H9 (cell line): Measurements from ENCODE around the gene MAGEA4. TPM values are rescaled to one million over a fixed set of nuclear protein-coding genes. Genes with fewer than 3 reads are reported as not detected.

Source experiments
- DNase-seq: peaks from one replicate; pipeline ENCODE4 v3.0.0-alpha.2; 2017
- H2AFZ ChIP-seq: one replicate; pipeline ENCODE4 v1.6.1; 2013; ENCODE audit warnings: mild to moderate bottlenecking, low read length, control low read depth, moderate library complexity
- H2AK5ac ChIP-seq: 2 replicates; pipeline ENCODE4 v1.6.1; 2013; ENCODE audit warnings: low read length, control low read depth, mixed read lengths; ENCODE audit not compliant: insufficient read length
- H2BK120ac ChIP-seq: one replicate; pipeline ENCODE4 v1.6.1; 2013; ENCODE audit warnings: low read depth, mild to moderate bottlenecking, low read length, control low read depth, inconsistent platforms; ENCODE audit not compliant: poor library complexity, severe bottlenecking
- H2BK12ac ChIP-seq: 2 replicates; pipeline ENCODE4 v1.6.1; 2013; ENCODE audit warnings: low read length, control low read depth, mixed read lengths, low read depth; ENCODE audit not compliant: insufficient read length
- H2BK15ac ChIP-seq: 2 replicates; pipeline ENCODE4 v1.6.1; 2013; ENCODE audit warnings: low read depth, low read length, control low read depth
- H2BK20ac ChIP-seq: one replicate; pipeline ENCODE4 v1.6.1; 2013; ENCODE audit warnings: low read depth, mild to moderate bottlenecking, low read length, control low read depth, inconsistent platforms; ENCODE audit not compliant: poor library complexity, severe bottlenecking
- H2BK5ac ChIP-seq: 2 replicates; pipeline ENCODE4 v1.6.1; 2013; ENCODE audit warnings: low read length, control low read depth, mixed read lengths; ENCODE audit not compliant: insufficient read length
- H3K14ac ChIP-seq: 2 replicates; pipeline ENCODE4 v1.6.1; 2013; ENCODE audit warnings: low read length, control low read depth; ENCODE audit not compliant: insufficient read depth
- H3K18ac ChIP-seq: 2 replicates; pipeline ENCODE4 v1.6.1; 2013; ENCODE audit warnings: low read depth, mild to moderate bottlenecking, mixed read lengths, low read length, control low read depth; ENCODE audit not compliant: insufficient read length
- H3K23ac ChIP-seq: 2 replicates; pipeline ENCODE4 v1.6.1; 2013; ENCODE audit warnings: low read length, control low read depth, mixed read lengths, low read depth; ENCODE audit not compliant: insufficient read length
- H3K23me2 ChIP-seq: 2 replicates; pipeline ENCODE4 v1.6.1; 2013; ENCODE audit warnings: low read depth, mild to moderate bottlenecking, mixed read lengths, low read length, control low read depth; ENCODE audit not compliant: insufficient read length, poor library complexity, severe bottlenecking
- H3K27ac ChIP-seq: 2 replicates; pipeline ENCODE4 v1.5.1; 2013; ENCODE audit warnings: low read length, control low read depth, mixed read lengths, low read depth; ENCODE audit not compliant: insufficient read length
- H3K27me3 ChIP-seq: 2 replicates; pipeline ENCODE4 v1.6.1; 2013; ENCODE audit warnings: low read length, control low read depth, inconsistent platforms; ENCODE audit not compliant: insufficient read depth
- H3K4ac ChIP-seq: 2 replicates; pipeline ENCODE4 v1.6.1; 2013; ENCODE audit warnings: low read depth, mild to moderate bottlenecking, control low read depth, inconsistent platforms, low read length, moderate library complexity
- H3K4me1 ChIP-seq: 2 replicates; pipeline ENCODE4 v1.6.1; 2013; ENCODE audit warnings: low read length, control low read depth, inconsistent platforms; ENCODE audit not compliant: insufficient read depth
- H3K4me2 ChIP-seq: 2 replicates; pipeline ENCODE4 v1.6.1; 2013; ENCODE audit warnings: low read length, control low read depth, mixed read lengths; ENCODE audit not compliant: insufficient read length, insufficient read depth
- H3K56ac ChIP-seq: 2 replicates; pipeline ENCODE4 v1.6.1; 2013; ENCODE audit warnings: low read depth, mild to moderate bottlenecking, mixed read lengths, low read length, control low read depth; ENCODE audit not compliant: insufficient read length
- H3K79me1 ChIP-seq: 2 replicates; pipeline ENCODE4 v1.6.1; 2013; ENCODE audit warnings: low read depth, mild to moderate bottlenecking, moderate library complexity, low read length, control low read depth, inconsistent platforms; ENCODE audit not compliant: insufficient read depth, poor library complexity, severe bottlenecking
- H3K79me2 ChIP-seq: 2 replicates; pipeline ENCODE4 v1.6.1; 2013; ENCODE audit warnings: low read length, control low read depth, inconsistent platforms; ENCODE audit not compliant: insufficient read depth
- H3K9ac ChIP-seq: 2 replicates; pipeline ENCODE4 v1.6.1; 2013; ENCODE audit warnings: low read length, control low read depth, mixed read lengths; ENCODE audit not compliant: insufficient read length; ENCODE audit errors: extremely low read depth
- H3K9me3 ChIP-seq: one replicate; pipeline ENCODE4 v1.6.1; 2013; ENCODE audit warnings: low read depth, low read length, inconsistent platforms; ENCODE audit not compliant: control insufficient read depth
- H3T11ph ChIP-seq: one replicate; pipeline ENCODE4 v1.6.1; 2013; ENCODE audit warnings: mild to moderate bottlenecking, low read length, control low read depth, inconsistent platforms
- H4K20me1 ChIP-seq: one replicate; pipeline ENCODE4 v1.6.1; 2013; ENCODE audit not compliant: control insufficient read depth, insufficient read length, insufficient read depth
- H4K5ac ChIP-seq: 2 replicates; pipeline ENCODE4 v1.6.1; 2013; ENCODE audit warnings: low read depth, mild to moderate bottlenecking, mixed read lengths, low read length, control low read depth; ENCODE audit not compliant: insufficient read length
- H4K8ac ChIP-seq: replicated peaks from 2 replicates; pipeline ENCODE4 v1.6.1; 2013; ENCODE audit warnings: low read length, control low read depth, mixed read lengths, low read depth; ENCODE audit not compliant: insufficient read length
- H4K91ac ChIP-seq: 2 replicates; pipeline ENCODE4 v1.6.1; 2013; ENCODE audit warnings: low read depth, mild to moderate bottlenecking, moderate library complexity, mixed read lengths, low read length, control low read depth; ENCODE audit not compliant: insufficient read length
- H3K27ac Mint-ChIP-seq, 3 experiments: 2 replicates in 2 of 3; 3 replicates in 1 of 3; pipeline ENCODE4 v1.8.0; 2020 to 2021; ENCODE audit warnings: mixed read lengths in 3 of 3, mild to moderate bottlenecking in 1 of 3, moderate library complexity in 1 of 3
- H3K27me3 Mint-ChIP-seq: 2 replicates; pipeline ENCODE4 v1.8.0; 2021; ENCODE audit warnings: low read depth, mild to moderate bottlenecking, moderate library complexity, mixed read lengths
- H3K36me3 Mint-ChIP-seq, 3 experiments: 2 replicates in 2 of 3; 3 replicates in 1 of 3; pipeline ENCODE4 v1.8.0; 2020 to 2021; ENCODE audit warnings: low read depth in 3 of 3, mixed read lengths in 3 of 3; ENCODE audit not compliant: insufficient read depth in 1 of 3
- H3K4me1 Mint-ChIP-seq, 2 experiments: 2 replicates each; pipeline ENCODE4 v1.8.0; 2020; ENCODE audit warnings: mixed read lengths in 2 of 2
- H3K4me3 Mint-ChIP-seq, 2 experiments: 2 replicates in 1 of 2; 3 replicates in 1 of 2; pipeline ENCODE4 v1.8.0; 2020 to 2021; ENCODE audit warnings: mild to moderate bottlenecking in 2 of 2, mixed read lengths in 2 of 2, moderate library complexity in 1 of 2
- H3K9me3 Mint-ChIP-seq, 2 experiments: 2 replicates in 1 of 2; 3 replicates in 1 of 2; pipeline ENCODE4 v1.8.0; 2020; ENCODE audit warnings: mild to moderate bottlenecking in 2 of 2, mixed read lengths in 2 of 2, moderate library complexity in 1 of 2
- CTCF ChIP-seq: fragments of 200-600 bp; sonication (generic); conservative IDR thresholded peaks from 3 replicates; pipeline ENCODE4 v1.8.0; 2021; ENCODE audit warnings: antibody characterized with exemption, mild to moderate bottlenecking
- WGBS: extraction: QIAGEN DNeasy Blood & Tissue Kit; methylation state at CpG from one replicate; pipeline ENCODE4 v1.1.7; 2013; ENCODE audit warnings: missing lambda C conversion rate, low lambda C conversion rate, mixed read lengths; ENCODE audit not compliant: insufficient read length; ENCODE audit errors: extremely low coverage; 5-methylcytosine and 5-hydroxymethylcytosine counted together
- total RNA-seq: library from RNA; stranded (reverse); gene quantifications from 2 replicates; pipeline ENCODE4 v1.2.1, GENCODE V29; 2021

Gene MAGEA4
- total RNA-seq, 1 experiment from 2014 or later: 0.68 TPM

GRCh38 chrX:151970661-151971060 lies 58.0 kb downstream of the MAGEA4 start:
- Histone ChIP-seq H2AK5ac (no peak overlapping the region), H3K56ac (no peak overlapping the region), H3T11ph (no peak overlapping the region), H3K79me2 (0 out of 2 replicates have a peak, but pooled peaks cover 2% of the 10 kb centered on the region), H3K4me2 (no peak overlapping the region), H3K23me2 (no peaks in the 10 kb centered on the region), H3K4me1 (0 out of 2 replicates have a peak, but pooled peaks cover 2% of the 10 kb centered on the region), H4K20me1 (no peaks in the 10 kb centered on the region), H3K4ac (no peak overlapping the region), H3K27me3 (peaks cover 7% of the 10 kb centered on the region; the same call in 1 of the 2 replicates), H2BK12ac (no peak overlapping the region), H2BK5ac (no peak overlapping the region), H3K27ac (no peak overlapping the region), H4K8ac (no peak overlapping the region), H2BK15ac (no peak overlapping the region), H2BK120ac (no peak overlapping the region), H4K91ac (no peak overlapping the region), H4K5ac (no peak overlapping the region), H2AFZ (no peak overlapping the region), H2BK20ac (no peak overlapping the region), H3K18ac (no peak overlapping the region), H3K9ac (no peak overlapping the region), H3K14ac (no peak overlapping the region), H3K23ac (no peak overlapping the region), H3K9me3 (peaks cover 43% of the 10 kb centered on the region), H3K79me1 (no peaks in the 10 kb centered on the region)
- Mint-ChIP-seq H3K27ac (no peak overlapping the region; a peak in 1 of 7 replicates), H3K36me3 (peaks cover 13 to 21% (median 15%) of the 10 kb centered on the region in 3 experiments), H3K4me1 (peaks cover 9 to 17% of the 10 kb centered on the region in 2 experiments; a peak in 3 of 4 replicates), H3K4me3 (no peak overlapping the region), H3K9me3 (peaks cover 75% of the 10 kb centered on the region in 2 experiments), H3K27me3 (peaks cover 36% of the 10 kb centered on the region)
- TF ChIP-seq CTCF: no peak
- WGBS: no CpG with 5 or more reads among the region's 6 CpGs
- DNase-seq: no peak
